ENCODE measurements around the gene TRMT10A. TPM values are rescaled to one million over a fixed set of nuclear protein-coding genes. Genes with fewer than 3 reads are reported as not detected.

Gene TRMT10A
- total and polyA plus RNA-seq, 2 experiments from 2014 or later, result 4.7 to 5.3 TPM

- no peak overlapping the region for H3K27ac Mint-ChIP-seq
- no peak for ATAC-seq
- no peak for TF ChIP-seq ETS1 (IDR thresholded peaks at IDR 0.05)
- no peak for TF ChIP-seq POLR2AphosphoS5 (IDR thresholded peaks at IDR 0.05; ENCODE audit: low read depth)
- TF ChIP-seq CREB1 (CRISPR knock-in tag; IDR thresholded peaks at IDR 0.05; ENCODE audit: low read depth), result no peak
- TF ChIP-seq REST (IDR thresholded peaks at IDR 0.05; ENCODE audit: unreplicated experiment), result no peak
- no peak for TF ChIP-seq EZH2 (IDR thresholded peaks at IDR 0.05; ENCODE audit: low read depth, unreplicated experiment)
- TF ChIP-seq STAT1 (IDR thresholded peaks at IDR 0.05; ENCODE audit: unreplicated experiment), result no peak
- no peak for TF ChIP-seq ZNF114 (CRISPR knock-in tag; IDR thresholded peaks at IDR 0.05)
- TF ChIP-seq CTCF (conservative IDR thresholded peaks at IDR 0.05; ENCODE audit: low read depth in 2 of 2), result no peak
- TF ChIP-seq EZH2phosphoT487 (IDR thresholded peaks at IDR 0.05; ENCODE audit: unreplicated experiment), result no peak
- no peak for TF ChIP-seq ZNF462 (CRISPR knock-in tag; IDR thresholded peaks at IDR 0.05)
- TF ChIP-seq NANOG (IDR thresholded peaks at IDR 0.05; ENCODE audit: borderline replicate concordance), result no peak
- no peak for TF ChIP-seq ZNF331 (CRISPR knock-in tag; IDR thresholded peaks at IDR 0.05; ENCODE audit: low read depth)
- no peak for TF ChIP-seq JUNB (IDR thresholded peaks at IDR 0.05; ENCODE audit: unreplicated experiment)
These were observed 45.1 kb downstream of the TRMT10A start for GRCh38 chr4:99518601-99519295.

More at GRCh38 chr4:99518601-99519295, 45.1 kb downstream of the TRMT10A start:
- H3K4me3 ChIP-seq, result no peak overlapping the region
- H3K36me3 Mint-ChIP-seq (ENCODE audit: low read depth), result no peaks in the 10 kb centered on the region
- H3K79me2 ChIP-seq (replicated peaks; ENCODE audit: insufficient read depth), result no peaks in the 10 kb centered on the region
- H3K36me3 ChIP-seq (ENCODE audit: insufficient read depth), result no peaks in the 10 kb centered on the region
- peaks cover 4% of the 10 kb centered on the region for H3K27me3 Mint-ChIP-seq (ENCODE audit: insufficient read depth, low read depth, poor library complexity)
- no peaks in the 10 kb centered on the region for H3K4me1 ChIP-seq (ENCODE audit: insufficient read depth)
- no peak for DNase-seq (ENCODE audit: low spot score)
- H3K27me3 ChIP-seq (ENCODE audit: insufficient read depth), result no peaks in the 10 kb centered on the region
- no peaks in the 10 kb centered on the region for H3K9me2 ChIP-seq (ENCODE audit: insufficient read depth)
- no peaks in the 10 kb centered on the region for H3K9me3 Mint-ChIP-seq
- no peaks in the 10 kb centered on the region for H3F3A ChIP-seq (replicated peaks; ENCODE audit: low read depth)
- no peak overlapping the region for H3K27ac ChIP-seq (ENCODE audit: low read depth)
- H2AFZ ChIP-seq, result no peak overlapping the region
- H3K4me1 Mint-ChIP-seq, result no peaks in the 10 kb centered on the region
- H3K4me2 ChIP-seq, result no peak overlapping the region
- H4K20me1 ChIP-seq (replicated peaks; ENCODE audit: insufficient read depth), result no peaks in the 10 kb centered on the region
- no peak overlapping the region for H3K4me3 Mint-ChIP-seq

All from GM23338 (cell line).